Measurements from ENCODE around the gene ENG. TPM values are rescaled to one million over a fixed set of nuclear protein-coding genes. Genes with fewer than 3 reads are reported as not detected.

Gene ENG
- total RNA-seq, 3 donors from 2014 or later, result 18.3 to 35.5 (median 34.8) TPM

DNA sequence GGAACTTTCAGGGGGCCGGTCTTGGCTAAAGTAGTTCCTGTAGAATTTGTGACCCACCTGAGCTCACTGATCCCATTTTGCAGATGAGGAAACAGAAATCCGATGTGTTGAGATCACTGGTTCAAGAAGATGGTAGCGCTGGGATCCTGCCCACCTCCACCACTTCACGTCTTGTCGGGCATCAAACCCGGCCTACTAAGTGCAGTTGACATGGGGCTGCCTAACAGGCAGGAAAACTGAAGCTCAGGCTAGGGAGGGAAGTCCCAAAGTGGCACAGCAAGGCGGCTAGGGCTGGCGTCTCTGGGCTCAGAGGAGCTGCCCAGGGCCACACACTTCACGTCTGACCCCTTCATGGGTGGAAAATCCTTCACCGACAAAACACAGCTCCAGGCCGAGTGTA lies 502 bp upstream of the ENG start:
- no peak for TF ChIP-seq CTCF (IDR thresholded peaks at IDR 0.05)
- no peak for DNase-seq
- Histone ChIP-seq H3K4me3 (no peak overlapping the region), H3K4me1 (ENCODE audit: low read depth) (no peaks in the 10 kb centered on the region), H3K36me3 (ENCODE audit: low read depth) (no peaks in the 10 kb centered on the region), H3K9me3 (no peaks in the 10 kb centered on the region)
- ATAC-seq, result no peak
- intact Hi-C loops (cut with DNase I, micrococcal nuclease), result no loop called here

GRCh38 chr9:127853312-127854183 lies 910 bp downstream of the ENG start:
- Histone ChIP-seq H3K9me3 (peaks cover 12% of the 10 kb centered on the region), H3K4me3 (peak overlapping the region; percentile 7), H3K4me1 (ENCODE audit: low read depth) (no peaks in the 10 kb centered on the region), H3K36me3 (ENCODE audit: low read depth) (no peaks in the 10 kb centered on the region)
- intact Hi-C loops (cut with DNase I, micrococcal nuclease), result no loop called here
- DNase-seq (no peak), ATAC-seq (peak; percentile 3)
- TF ChIP-seq CTCF (IDR thresholded peaks at IDR 0.05), result no peak

DNA sequence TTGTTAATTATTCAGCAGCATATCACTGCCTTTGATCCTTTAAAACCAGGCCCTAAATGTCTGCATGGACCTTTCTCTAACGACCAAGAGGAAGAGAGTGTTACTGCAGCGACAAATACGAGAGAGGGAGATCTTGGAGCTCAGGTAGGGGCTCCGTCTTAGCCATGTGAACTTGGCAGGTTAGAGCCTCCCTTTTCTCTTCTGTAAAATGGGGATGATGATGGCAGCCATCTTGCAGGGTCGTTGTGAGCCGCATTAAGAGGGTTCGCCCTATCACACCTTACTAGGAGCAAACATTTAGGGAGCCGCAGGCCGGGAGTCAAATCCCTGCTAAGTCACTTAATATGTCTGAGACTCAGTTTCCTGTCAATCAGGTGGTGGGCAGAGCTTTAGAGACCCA lies 1.6 kb downstream of the ENG start:
- TF ChIP-seq CTCF (IDR thresholded peaks at IDR 0.05), result no peak
- ATAC-seq (no peak), DNase-seq (no peak)
- intact Hi-C loops (cut with DNase I, micrococcal nuclease), result no loop called here
- H3K9me3 ChIP-seq, result peaks cover 13% of the 10 kb centered on the region
- no peaks in the 10 kb centered on the region for H3K4me1 ChIP-seq (ENCODE audit: low read depth)
- H3K36me3 ChIP-seq (ENCODE audit: low read depth), result no peaks in the 10 kb centered on the region
- H3K4me3 ChIP-seq, result no peak overlapping the region

GRCh38 chr9:127850286-127850830 lies 4.1 kb downstream of the ENG start:
- ATAC-seq, result no peak

DNA sequence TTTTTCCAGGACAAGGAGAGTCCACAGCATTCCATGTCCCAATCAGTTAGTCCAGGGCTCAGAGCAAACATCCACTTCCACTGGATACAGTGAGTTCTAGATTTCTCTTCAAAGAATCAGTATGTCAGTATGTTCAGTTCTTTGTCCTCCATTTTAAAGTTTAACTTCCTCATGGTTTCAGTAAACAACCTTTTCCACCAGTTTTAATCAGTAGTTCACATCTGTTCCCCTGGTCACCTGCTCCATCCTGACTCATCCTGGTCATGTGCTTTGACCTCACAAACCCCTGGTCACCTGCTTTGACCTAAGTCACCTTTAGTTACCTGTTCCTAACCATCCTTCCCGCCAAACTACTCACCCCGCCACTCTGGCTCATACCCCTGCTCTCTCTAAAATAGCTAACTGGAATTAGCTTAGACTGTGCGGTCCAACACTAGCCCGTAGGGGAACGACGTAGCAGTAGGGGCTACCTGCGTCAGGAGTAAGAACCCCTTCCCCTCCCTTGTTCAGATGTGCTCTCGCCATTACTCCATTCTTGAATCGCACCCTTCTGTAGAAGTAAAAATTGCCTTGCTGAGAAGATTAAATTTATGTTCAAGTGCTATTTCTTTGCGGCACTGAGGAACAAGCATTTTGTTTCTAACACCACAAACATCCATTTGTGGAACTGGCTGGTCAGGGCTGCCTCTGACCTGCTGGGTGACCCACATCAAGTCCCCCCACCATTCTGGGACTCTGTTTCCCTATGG lies 5.5 kb downstream of the ENG start:
- H3K36me3 ChIP-seq (ENCODE audit: low read depth), result no peaks in the 10 kb centered on the region
- peaks cover 13% of the 10 kb centered on the region for H3K9me3 ChIP-seq
- no peak for TF ChIP-seq CTCF (IDR thresholded peaks at IDR 0.05)
- no peaks in the 10 kb centered on the region for H3K4me1 ChIP-seq (ENCODE audit: low read depth)
- DNase-seq (no peak), ATAC-seq (no peak)
- intact Hi-C loops (cut with DNase I, micrococcal nuclease), result no loop called here
- H3K4me3 ChIP-seq, result no peak overlapping the region

More at GRCh38 chr9:127850286-127850830, 4.1 kb downstream of the ENG start:
- no peak for DNase-seq
- Histone ChIP-seq H3K4me1 (ENCODE audit: low read depth) (no peaks in the 10 kb centered on the region), H3K4me3 (no peak overlapping the region), H3K36me3 (ENCODE audit: low read depth) (no peaks in the 10 kb centered on the region), H3K9me3 (peaks cover 13% of the 10 kb centered on the region)
- intact Hi-C loops (cut with DNase I, micrococcal nuclease), result no loop called here
- TF ChIP-seq CTCF (IDR thresholded peaks at IDR 0.05), result no peak

Data from mucosa of descending colon (tissue), 3 donors.